ENCODE results near the gene C1orf141. TPM values are rescaled to one million over a fixed set of nuclear protein-coding genes. Genes with fewer than 3 reads are reported as not detected.
A peak's percentile ranks its signal among the peaks of the same experiment; 100 is the strongest.

Gene C1orf141
- polyA plus RNA-seq, 1 donor (not counting 4 experiments of a cell fraction or from before 2014, with no cell fraction given) = not detected

DNA sequence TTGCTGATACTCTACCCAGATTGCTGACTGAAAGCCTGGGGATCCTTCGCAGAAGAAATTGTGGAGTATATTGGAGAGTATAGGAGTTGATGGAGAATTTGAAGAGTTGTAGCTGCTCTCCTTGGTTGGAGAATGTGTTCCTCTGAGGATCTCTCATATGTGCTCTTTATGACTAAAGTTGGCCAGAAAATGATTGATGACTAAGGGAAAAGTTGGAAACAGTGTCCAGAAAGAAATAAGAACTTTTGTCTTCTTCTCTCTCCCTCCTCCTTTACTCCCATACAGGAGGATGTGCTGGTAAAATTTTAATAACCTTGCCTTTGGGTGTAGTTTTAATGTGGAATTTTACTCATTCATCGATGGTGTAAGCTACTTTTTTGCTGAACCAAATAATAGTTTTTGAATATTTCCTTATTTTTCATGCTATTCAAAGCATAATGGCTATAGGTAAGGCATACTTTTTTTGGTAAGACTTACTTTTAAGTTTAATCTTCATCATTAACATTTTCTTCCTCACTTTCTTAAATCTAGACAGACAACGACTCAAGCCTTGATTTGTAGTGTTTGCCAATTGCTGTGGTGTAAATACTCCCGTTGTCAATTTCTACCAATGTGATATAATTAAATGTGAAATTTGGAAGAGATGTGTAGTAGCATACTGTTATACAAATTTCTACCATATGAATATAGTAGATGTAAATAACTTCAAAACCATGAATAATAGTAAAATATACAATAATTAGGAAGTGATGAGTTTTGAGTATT lies 13.7 kb downstream of the C1orf141 start:
- H3K36me3 ChIP-seq (ENCODE audit: control insufficient read depth in 2 of 2, extremely low read depth in 1 of 2, insufficient read depth in 2 of 2, low read length in 2 of 2) = no peaks in the 10 kb centered on the region
- TF ChIP-seq, protein P1, sequence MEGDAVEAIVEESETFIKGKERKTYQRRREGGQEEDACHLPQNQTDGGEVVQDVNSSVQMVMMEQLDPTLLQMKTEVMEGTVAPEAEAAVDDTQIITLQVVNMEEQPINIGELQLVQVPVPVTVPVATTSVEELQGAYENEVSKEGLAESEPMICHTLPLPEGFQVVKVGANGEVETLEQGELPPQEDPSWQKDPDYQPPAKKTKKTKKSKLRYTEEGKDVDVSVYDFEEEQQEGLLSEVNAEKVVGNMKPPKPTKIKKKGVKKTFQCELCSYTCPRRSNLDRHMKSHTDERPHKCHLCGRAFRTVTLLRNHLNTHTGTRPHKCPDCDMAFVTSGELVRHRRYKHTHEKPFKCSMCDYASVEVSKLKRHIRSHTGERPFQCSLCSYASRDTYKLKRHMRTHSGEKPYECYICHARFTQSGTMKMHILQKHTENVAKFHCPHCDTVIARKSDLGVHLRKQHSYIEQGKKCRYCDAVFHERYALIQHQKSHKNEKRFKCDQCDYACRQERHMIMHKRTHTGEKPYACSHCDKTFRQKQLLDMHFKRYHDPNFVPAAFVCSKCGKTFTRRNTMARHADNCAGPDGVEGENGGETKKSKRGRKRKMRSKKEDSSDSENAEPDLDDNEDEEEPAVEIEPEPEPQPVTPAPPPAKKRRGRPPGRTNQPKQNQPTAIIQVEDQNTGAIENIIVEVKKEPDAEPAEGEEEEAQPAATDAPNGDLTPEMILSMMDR (optimal IDR thresholded peaks at IDR 0.05 in 1 of 3, IDR thresholded peaks at IDR 0.05 in 1 of 3, conservative IDR thresholded peaks at IDR 0.05 in 1 of 3; ENCODE audit: extremely low read depth in 1 of 3, insufficient read depth in 2 of 3, low read length in 3 of 3) = no peak
- TF ChIP-seq EZH2 (IDR thresholded peaks at IDR 0.05; ENCODE audit: low read length) = no peak
- H2AFZ ChIP-seq (ENCODE audit: control insufficient read depth, low read length) = no peak overlapping the region
- H4K20me1 ChIP-seq (ENCODE audit: control insufficient read depth, extremely low read depth, insufficient read depth, low read length) = no peaks in the 10 kb centered on the region
- no peaks in the 10 kb centered on the region for H3K27me3 ChIP-seq (ENCODE audit: control insufficient read depth, extremely low read depth, insufficient read depth, low read length)
- no peak overlapping the region for H3K4me2 ChIP-seq (ENCODE audit: control insufficient read depth, extremely low read depth, insufficient read depth, low read depth, low read length)
- DNase-seq (ENCODE audit: low read depth, low spot score) (no peak), FAIRE-seq (no peak)
- no peaks in the 10 kb centered on the region for H3K9me1 ChIP-seq (ENCODE audit: control insufficient read depth, extremely low read depth, insufficient read depth, low read length)
- no peak overlapping the region for H3K27ac ChIP-seq (ENCODE audit: control insufficient read depth, insufficient read depth, low read length)
- no peaks in the 10 kb centered on the region for H3K79me2 ChIP-seq (ENCODE audit: control insufficient read depth, insufficient read depth, low read length)
- H3K9me3 ChIP-seq (ENCODE audit: control insufficient read depth, low read depth, low read length) = no peaks in the 10 kb centered on the region
- peaks cover 6% of the 10 kb centered on the region for H3K4me1 ChIP-seq (ENCODE audit: control insufficient read depth, extremely low read depth, insufficient read depth, low read length)
- H3K9ac ChIP-seq (ENCODE audit: control insufficient read depth, extremely low read depth, insufficient read depth, low read length) = no peak overlapping the region
- H3K4me3 ChIP-seq (ENCODE audit: control insufficient read depth in 2 of 3, extremely low read depth in 1 of 3, insufficient read depth in 2 of 3, low read depth in 1 of 3, low read length in 3 of 3) = no peak overlapping the region
- dilution Hi-C loops (cut with MboI; ENCODE audit: extremely low pct_ligation_motif_present, low sequenced_read_pairs) = no loop called here

DNA sequence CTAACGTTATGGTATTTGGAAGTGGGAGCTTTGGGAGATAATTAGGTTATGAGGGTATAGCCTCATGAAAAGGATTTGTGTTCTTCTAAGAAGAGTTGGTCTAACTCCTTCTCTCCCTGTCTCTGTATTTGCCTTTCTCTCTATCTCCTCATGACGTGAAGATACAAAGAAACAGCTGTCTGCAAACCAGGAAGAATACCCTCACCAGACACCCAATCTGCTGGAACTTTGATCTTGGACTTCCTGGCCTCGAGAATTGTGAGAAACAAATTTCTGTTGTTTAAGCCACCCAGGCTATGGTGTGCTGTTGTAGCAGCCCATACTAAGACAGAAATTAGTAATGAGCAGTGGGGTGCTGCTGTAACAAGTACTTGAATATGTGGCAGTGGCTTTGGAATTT lies 16.1 kb downstream of the C1orf141 start:
- H4K20me1 ChIP-seq (ENCODE audit: control insufficient read depth, extremely low read depth, insufficient read depth, low read length) = no peaks in the 10 kb centered on the region
- no peaks in the 10 kb centered on the region for H3K9me1 ChIP-seq (ENCODE audit: control insufficient read depth, extremely low read depth, insufficient read depth, low read length)
- dilution Hi-C loops (cut with MboI; ENCODE audit: extremely low pct_ligation_motif_present, low sequenced_read_pairs) = no loop called here
- H3K4me3 ChIP-seq (ENCODE audit: control insufficient read depth in 2 of 3, extremely low read depth in 1 of 3, insufficient read depth in 2 of 3, low read depth in 1 of 3, low read length in 3 of 3) = no peak overlapping the region
- no peaks in the 10 kb centered on the region for H3K36me3 ChIP-seq (ENCODE audit: control insufficient read depth in 2 of 2, extremely low read depth in 1 of 2, insufficient read depth in 2 of 2, low read length in 2 of 2)
- TF ChIP-seq, protein P1 (optimal IDR thresholded peaks at IDR 0.05 in 1 of 3, IDR thresholded peaks at IDR 0.05 in 1 of 3, conservative IDR thresholded peaks at IDR 0.05 in 1 of 3; ENCODE audit: extremely low read depth in 1 of 3, insufficient read depth in 2 of 3, low read length in 3 of 3) = no peak
- TF ChIP-seq EZH2 (IDR thresholded peaks at IDR 0.05; ENCODE audit: low read length) = no peak
- no peak overlapping the region for H3K27ac ChIP-seq (ENCODE audit: control insufficient read depth, insufficient read depth, low read length)
- DNase-seq (ENCODE audit: low read depth, low spot score) = no peak
- no peaks in the 10 kb centered on the region for H3K4me1 ChIP-seq (ENCODE audit: control insufficient read depth, extremely low read depth, insufficient read depth, low read length)
- no peaks in the 10 kb centered on the region for H3K79me2 ChIP-seq (ENCODE audit: control insufficient read depth, insufficient read depth, low read length)
- no peak overlapping the region for H3K9ac ChIP-seq (ENCODE audit: control insufficient read depth, extremely low read depth, insufficient read depth, low read length)
- no peaks in the 10 kb centered on the region for H3K9me3 ChIP-seq (ENCODE audit: control insufficient read depth, low read depth, low read length)
- H3K27me3 ChIP-seq (ENCODE audit: control insufficient read depth, extremely low read depth, insufficient read depth, low read length) = no peaks in the 10 kb centered on the region
- peak; percentile 29 for FAIRE-seq
- H2AFZ ChIP-seq (ENCODE audit: control insufficient read depth, low read length) = no peak overlapping the region
- H3K4me2 ChIP-seq (ENCODE audit: control insufficient read depth, extremely low read depth, insufficient read depth, low read depth, low read length) = no peak overlapping the region
